ENCODE results near the gene PLCB3. TPM values are rescaled to one million over a fixed set of nuclear protein-coding genes. Genes with fewer than 3 reads are reported as not detected.

The PLCB3 gene
- total and polyA plus RNA-seq, 7 donors: 10.6 to 52.8 (median 17.7) TPM

DNA sequence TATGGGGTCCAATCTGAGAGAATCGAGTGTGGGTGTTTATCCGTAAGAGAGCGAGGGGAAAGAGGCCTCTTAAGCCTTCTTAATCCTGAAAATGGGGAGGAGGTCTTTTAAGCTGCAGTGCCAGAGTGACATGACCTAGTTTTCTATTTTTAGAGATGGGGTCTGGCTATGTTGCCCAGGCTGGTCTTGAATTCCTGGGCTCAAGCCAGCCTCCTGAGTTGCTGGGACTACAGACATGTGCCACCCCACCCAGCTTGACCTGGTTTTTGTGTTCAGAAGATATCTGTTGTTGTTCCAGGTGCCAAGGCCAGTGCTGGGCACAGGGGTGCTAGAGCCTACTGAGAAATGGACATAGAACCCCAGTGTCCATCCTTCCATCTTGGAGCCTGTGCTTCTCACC lies 31.8 kb downstream of the PLCB3 start:
- WGBS, 2 donors: 82 to 90% methylated on average over 3 of the region's 3 CpGs
- peaks cover 0 to 31% (median 28%) of the 10 kb centered on the region in 4 donors for H3K4me1 ChIP-seq
- no peaks in the 10 kb centered on the region for H3K27me3 ChIP-seq
- H3K9me3 ChIP-seq: no peaks in the 10 kb centered on the region
- no peak for TF ChIP-seq POLR2AphosphoS5 (IDR thresholded peaks at IDR 0.05)
- TF ChIP-seq CTCF (IDR thresholded peaks at IDR 0.05): no peak
- no peak for TF ChIP-seq EP300 (IDR thresholded peaks at IDR 0.05)
- no peak for TF ChIP-seq POLR2A (IDR thresholded peaks at IDR 0.05)
- H3K27ac ChIP-seq: peak overlapping the region in 1 of 4 donors; percentile 97
- no peak overlapping the region for H3K4me3 ChIP-seq
- peaks cover 5 to 31% (median 18%) of the 10 kb centered on the region in 4 donors for H3K36me3 ChIP-seq
- intact Hi-C loops (cut with DNase I): no loop called here
- DNase-seq: no peak

GRCh38 chr11:64284048-64284961 lies 33.0 kb downstream of the PLCB3 start, which contains the start of gene BAD:
Gene BAD (minus strand): TSS chr11:64284665. CDS start chr11:64284368, 297 bp downstream.
- no peaks in the 10 kb centered on the region for H3K9me3 ChIP-seq
- peaks cover 0 to 1% (median 0%) of the 10 kb centered on the region in 3 donors for H3K27me3 ChIP-seq
- intact Hi-C loops (cut with DNase I): loop anchor here (1.0 kb wide), 1 partner anchor 14 kb away; no protein-coding TSS in a partner anchor
- WGBS, 2 donors: 2 to 3% methylated on average over 44 of the region's 44 CpGs
- DNase-seq: peak; percentile 98
- peak within 1 kb of the TSS; percentile 69 to 81 (median 76) for H3K4me3 ChIP-seq
- peak; percentile 39 to 78 for TF ChIP-seq POLR2A (IDR thresholded peaks at IDR 0.05)
- TF ChIP-seq POLR2AphosphoS5 (IDR thresholded peaks at IDR 0.05): peak; percentile 74 to 83 (median 80)
- TF ChIP-seq CTCF (IDR thresholded peaks at IDR 0.05): no peak
- TF ChIP-seq EP300 (IDR thresholded peaks at IDR 0.05): no peak
- H3K4me1 ChIP-seq: peaks cover 0 to 31% (median 28%) of the 10 kb centered on the region in 4 donors
- H3K36me3 ChIP-seq: peaks cover 0 to 22% (median 13%) of the 10 kb centered on the region in 4 donors
- peak within 1 kb of the TSS; percentile 96 to 99 (median 98) for H3K27ac ChIP-seq

DNA sequence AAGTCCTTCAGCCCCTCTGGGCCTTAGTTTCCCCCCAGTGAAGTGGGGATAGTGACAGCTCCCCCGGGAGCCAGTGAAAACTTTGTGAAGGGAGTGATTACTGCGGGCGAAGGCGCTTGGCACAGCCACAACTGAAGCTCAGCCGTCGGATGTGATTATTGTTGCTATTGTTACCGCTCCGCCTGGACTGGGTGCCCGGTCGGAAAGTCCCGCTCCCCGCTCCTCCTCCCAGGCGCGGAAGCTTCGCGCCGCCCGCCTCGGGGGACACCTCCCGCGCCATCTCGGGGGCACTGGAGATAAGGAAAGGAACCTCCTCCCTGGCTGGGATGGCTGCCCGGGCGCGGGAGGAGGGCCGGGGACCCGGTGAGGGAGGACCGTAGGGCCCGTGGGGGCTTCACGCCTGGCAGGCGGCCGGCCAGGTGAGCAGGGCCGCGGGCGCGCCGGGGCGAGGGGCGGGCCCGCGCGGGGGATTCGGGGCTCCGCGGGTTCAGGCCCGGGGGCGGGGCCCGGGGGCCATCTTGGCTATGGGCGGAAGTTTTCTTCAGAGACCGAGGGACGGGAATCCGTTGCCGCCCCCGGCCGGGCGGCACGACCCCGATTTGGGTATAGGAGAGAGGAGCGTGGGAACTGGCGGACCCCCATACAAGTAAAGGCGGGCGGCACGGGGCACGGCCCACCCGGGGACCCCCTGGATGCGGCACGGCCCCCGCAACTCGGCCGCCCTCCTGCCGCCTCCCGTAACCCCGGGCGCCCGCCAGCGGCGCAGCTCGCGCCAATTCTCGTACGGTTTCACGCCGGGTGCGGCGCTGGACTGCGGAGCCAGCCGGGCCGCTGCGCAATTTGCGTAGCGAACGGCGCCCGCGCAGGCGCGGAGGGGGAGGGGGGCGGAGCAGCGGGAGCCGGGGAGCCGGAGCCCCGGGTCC lies 33.9 kb downstream of the PLCB3 start, which contains the start of gene GPR137:
GPR137 (plus strand) TSS at position 887 of the 923 bp plus-strand sequence. CDS start 677 bp downstream, outside the sequence.
- 1% methylated on average over 102 of the region's 102 CpGs for WGBS, 2 donors
- TF ChIP-seq POLR2AphosphoS5 (IDR thresholded peaks at IDR 0.05) (peak; percentile 4 to 49 (median 38)), CTCF (IDR thresholded peaks at IDR 0.05) (no peak), EP300 (IDR thresholded peaks at IDR 0.05) (no peak), POLR2A (IDR thresholded peaks at IDR 0.05) (peak in 1 of 2 donors; percentile 24)
- H3K36me3 ChIP-seq: peaks cover 0 to 22% (median 13%) of the 10 kb centered on the region in 4 donors
- no peaks in the 10 kb centered on the region for H3K9me3 ChIP-seq
- peak within 1 kb of the TSS; percentile 96 to 99 (median 98) for H3K27ac ChIP-seq
- peaks cover 0 to 10% (median 6%) of the 10 kb centered on the region in 3 donors for H3K27me3 ChIP-seq
- H3K4me3 ChIP-seq: peak within 1 kb of the TSS; percentile 69 to 81 (median 76)
- intact Hi-C loops (cut with DNase I): loop anchor here (1.0 kb wide), 1 partner anchor 15 kb away; no protein-coding TSS in a partner anchor
- H3K4me1 ChIP-seq: peaks cover 0 to 31% (median 28%) of the 10 kb centered on the region in 4 donors
- peak; percentile 92 for DNase-seq

Data from sigmoid colon (tissue), 7 donors.